ENCODE results near the gene RBBP4.

DNA sequence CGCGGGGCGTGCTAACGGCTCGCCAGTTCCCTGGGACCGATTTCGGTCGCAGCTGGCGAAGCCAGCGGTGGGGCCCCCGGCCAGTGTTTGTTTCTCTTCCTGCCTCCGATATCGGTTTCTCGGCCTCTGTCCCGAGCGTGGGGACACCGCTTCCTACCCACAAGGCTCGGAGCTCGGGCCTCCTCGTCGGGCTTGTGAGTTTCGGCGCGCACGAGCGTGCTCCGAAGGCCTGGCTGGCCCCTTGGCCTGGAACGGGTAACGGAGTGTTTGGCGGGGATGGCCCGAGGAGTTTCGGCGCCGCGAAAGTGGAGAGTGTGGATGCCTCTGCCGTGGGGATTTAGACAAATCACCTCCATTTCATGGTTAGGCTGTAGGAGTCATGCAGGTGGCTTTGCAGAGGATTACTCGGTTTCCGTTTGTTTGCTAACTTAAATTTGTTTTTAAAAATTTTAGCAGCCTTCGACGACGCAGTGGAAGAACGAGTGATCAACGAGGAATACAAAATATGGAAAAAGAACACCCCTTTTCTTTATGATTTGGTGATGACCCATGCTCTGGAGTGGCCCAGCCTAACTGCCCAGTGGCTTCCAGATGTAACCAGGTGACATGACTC lies 559 bp downstream of the RBBP4 start:
- TF ChIP-seq, protein P1, sequence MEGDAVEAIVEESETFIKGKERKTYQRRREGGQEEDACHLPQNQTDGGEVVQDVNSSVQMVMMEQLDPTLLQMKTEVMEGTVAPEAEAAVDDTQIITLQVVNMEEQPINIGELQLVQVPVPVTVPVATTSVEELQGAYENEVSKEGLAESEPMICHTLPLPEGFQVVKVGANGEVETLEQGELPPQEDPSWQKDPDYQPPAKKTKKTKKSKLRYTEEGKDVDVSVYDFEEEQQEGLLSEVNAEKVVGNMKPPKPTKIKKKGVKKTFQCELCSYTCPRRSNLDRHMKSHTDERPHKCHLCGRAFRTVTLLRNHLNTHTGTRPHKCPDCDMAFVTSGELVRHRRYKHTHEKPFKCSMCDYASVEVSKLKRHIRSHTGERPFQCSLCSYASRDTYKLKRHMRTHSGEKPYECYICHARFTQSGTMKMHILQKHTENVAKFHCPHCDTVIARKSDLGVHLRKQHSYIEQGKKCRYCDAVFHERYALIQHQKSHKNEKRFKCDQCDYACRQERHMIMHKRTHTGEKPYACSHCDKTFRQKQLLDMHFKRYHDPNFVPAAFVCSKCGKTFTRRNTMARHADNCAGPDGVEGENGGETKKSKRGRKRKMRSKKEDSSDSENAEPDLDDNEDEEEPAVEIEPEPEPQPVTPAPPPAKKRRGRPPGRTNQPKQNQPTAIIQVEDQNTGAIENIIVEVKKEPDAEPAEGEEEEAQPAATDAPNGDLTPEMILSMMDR (IDR thresholded peaks at IDR 0.05; ENCODE audit: insufficient read depth, low read depth, low read length): no peak
- TF ChIP-seq EZH2 (IDR thresholded peaks at IDR 0.05; ENCODE audit: insufficient read depth, low read length): no peak
